Skin of body (tissue), 2 donors: Measurements from ENCODE around the gene PCDHGA3. TPM values are rescaled to one million over a fixed set of nuclear protein-coding genes. Genes with fewer than 3 reads are reported as not detected.
"Not testable (repeated sequence)": the region's sequence is repeated elsewhere in the genome, so short reads cannot be mapped to it uniquely, and the experiment has no call there.

Experiments
- DNase-seq: peaks from one replicate; lab custom pipeline; 2025; lab: John Stamatoyannopoulos, UW
- total RNA-seq: library from RNA; depleted of rRNA; stranded (reverse); fragments of >200 nt; gene quantifications from one replicate; pipeline ENCODE4 v1.2.3, GENCODE V29; 2014

The PCDHGA3 gene
- total RNA-seq, 1 donor from 2014 or later: 1.6 TPM

DNA sequence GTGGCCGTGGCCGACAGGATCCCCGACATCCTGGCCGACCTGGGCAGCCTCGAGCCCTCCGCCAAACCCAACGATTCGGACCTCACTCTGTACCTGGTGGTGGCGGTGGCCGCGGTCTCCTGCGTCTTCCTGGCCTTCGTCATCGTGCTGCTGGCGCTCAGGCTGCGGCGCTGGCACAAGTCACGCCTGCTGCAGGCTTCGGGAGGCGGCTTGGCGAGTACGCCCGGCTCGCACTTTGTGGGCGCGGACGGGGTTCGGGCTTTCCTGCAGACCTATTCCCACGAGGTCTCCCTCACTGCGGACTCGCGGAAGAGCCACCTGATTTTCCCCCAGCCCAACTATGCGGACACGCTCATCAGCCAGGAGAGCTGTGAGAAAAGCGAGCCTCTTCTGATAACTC lies 2.4 kb downstream of the PCDHGA3 start:
- not testable (repeated sequence) for DNase-seq

DNA sequence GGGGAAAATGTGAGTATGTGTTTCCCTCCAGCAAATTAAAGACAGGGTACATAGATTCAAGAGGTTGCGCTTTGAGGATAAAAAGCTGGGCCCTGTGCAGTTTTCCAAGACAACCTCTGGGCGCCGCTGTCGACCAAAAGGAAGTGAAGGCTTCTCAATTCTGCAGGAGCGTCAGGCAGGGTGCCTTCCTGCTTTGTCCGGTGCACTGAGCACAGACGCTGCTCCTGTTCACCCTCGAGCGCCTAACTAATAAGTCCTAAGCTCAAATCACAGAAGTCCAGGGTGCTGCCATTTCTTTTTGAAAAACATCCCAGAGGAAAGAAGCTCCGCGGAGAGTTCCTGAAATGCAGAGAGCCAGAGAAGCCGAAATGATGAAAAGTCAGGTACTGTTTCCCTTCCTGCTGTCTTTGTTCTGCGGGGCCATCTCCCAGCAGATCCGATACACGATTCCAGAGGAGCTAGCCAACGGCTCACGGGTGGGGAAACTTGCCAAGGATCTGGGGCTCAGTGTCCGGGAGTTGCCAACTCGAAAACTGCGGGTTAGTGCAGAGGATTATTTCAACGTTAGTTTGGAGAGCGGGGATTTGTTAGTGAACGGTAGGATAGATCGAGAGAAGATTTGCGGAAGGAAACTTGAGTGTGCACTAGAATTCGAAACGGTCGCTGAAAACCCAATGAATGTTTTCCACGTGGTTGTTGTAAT lies 6.4 kb downstream of the PCDHGA3 start, which contains the start of gene PCDHGB1:
Gene PCDHGB1 (plus strand): TSS at position 183 of the 703 bp plus-strand sequence. CDS start 162 bp downstream, at position 345.
- DNase-seq: no peak

DNA sequence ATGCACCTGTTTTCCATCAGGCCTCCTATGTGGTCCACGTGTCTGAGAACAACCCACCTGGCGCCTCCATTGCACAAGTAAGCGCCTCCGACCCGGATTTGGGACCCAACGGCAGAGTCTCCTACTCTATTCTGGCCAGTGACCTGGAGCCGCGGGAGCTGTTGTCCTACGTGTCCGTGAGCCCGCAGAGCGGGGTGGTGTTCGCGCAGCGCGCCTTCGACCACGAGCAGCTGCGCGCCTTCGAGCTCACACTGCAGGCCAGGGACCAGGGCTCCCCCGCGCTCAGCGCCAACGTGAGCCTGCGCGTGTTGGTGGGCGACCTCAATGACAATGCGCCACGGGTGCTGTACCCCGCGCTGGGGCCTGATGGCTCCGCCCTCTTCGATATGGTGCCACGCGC lies 8.0 kb downstream of the PCDHGA3 start:
- DNase-seq: no peak

- DNase-seq: no peak
Measured at GRCh38 chr5:141354900-141355469, 11.4 kb downstream of the PCDHGA3 start, which contains the start of gene PCDHGA4. Gene PCDHGA4, plus strand, starts transcription at chr5:141355021. Its CDS starts 87 bp downstream, at chr5:141355108.

DNA sequence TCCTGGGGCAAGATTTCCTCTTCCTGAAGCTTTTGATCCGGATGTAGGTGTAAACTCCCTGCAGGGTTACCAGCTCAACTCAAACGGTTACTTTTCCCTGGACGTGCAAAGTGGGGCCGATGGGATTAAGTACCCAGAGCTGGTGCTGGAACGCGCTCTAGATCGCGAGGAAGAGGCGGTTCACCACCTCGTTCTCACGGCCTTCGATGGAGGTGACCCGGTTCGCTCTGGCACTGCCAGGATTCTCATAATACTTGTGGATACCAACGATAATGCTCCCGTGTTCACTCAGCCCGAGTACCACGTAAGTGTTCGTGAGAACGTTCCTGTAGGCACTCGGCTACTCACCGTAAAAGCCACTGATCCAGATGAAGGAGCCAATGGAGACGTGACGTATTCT lies 12.0 kb downstream of the PCDHGA3 start:
- no peak for DNase-seq

- no peak for DNase-seq
Measured at GRCh38 chr5:141356133-141356532, 12.5 kb downstream of the PCDHGA3 start.

DNA sequence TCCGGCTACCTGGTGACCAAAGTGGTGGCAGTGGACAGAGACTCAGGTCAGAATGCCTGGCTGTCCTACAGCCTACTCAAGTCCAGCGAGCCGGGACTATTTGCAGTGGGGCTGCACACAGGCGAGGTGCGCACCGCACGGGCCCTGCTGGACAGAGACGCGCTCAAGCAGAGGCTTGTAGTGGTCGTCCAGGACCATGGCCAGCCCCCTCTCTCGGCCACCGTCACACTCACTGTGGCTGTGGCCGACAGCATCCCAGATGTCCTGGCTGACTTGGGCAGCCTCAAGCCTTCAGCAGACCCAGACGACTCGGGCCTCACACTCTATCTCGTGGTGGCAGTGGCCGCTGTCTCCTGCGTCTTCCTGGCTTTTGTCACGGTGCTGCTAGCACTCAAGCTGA lies 13.3 kb downstream of the PCDHGA3 start:
- DNase-seq: no peak

DNA sequence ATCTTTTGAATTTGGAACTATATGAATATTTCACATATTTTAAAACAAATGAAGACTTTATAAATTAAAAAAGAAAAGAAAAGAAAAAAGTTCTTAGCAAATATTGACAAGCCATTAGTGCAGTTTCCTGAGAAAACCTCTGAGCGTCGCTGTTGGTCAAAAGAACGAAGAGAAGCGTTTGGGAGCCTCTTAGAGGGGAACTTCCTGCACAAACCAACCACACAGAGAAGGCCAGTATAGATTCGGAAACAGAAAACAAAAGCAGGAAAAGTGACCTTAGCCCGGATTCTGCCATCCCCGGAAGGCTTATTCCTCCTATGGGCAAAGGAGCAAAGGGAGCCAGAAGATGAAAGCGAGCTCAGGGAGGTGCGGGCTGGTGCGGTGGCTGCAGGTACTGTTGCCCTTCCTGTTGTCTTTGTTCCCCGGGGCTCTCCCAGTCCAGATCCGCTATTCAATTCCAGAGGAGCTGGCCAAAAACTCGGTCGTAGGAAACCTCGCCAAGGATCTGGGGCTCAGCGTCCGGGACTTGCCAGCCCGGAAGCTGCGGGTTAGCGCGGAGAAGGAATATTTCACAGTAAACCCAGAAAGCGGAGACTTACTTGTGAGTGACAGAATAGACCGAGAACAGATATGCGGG lies 16.3 kb downstream of the PCDHGA3 start, which contains the start of gene PCDHGB2:
Gene PCDHGB2 (plus strand): TSS at position 205 of the 637 bp plus-strand sequence. CDS start 142 bp downstream, at position 347.
- no peak for DNase-seq

GRCh38 chr5:141360685-141361084 lies 17.1 kb downstream of the PCDHGA3 start:
- no peak for DNase-seq

DNA sequence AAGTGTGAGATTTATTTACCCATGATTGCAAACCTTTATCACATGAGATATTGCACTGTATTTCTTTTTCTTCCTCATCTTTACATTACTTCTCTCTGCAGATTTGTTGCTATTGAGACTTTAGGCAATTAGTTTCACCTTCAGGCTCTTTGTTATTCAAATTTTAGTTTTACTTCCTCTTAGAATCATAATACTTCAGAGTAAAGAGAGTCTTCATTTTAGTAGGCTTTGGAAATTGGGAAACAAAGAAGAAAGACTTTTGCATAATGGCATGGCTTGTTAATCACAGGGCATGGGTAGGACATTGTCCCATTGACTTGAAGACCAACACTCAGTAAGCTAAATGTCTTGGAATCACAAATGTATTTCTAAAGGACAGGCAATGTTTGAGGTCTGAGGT lies 19.1 kb downstream of the PCDHGA3 start:
- no peak for DNase-seq

DNA sequence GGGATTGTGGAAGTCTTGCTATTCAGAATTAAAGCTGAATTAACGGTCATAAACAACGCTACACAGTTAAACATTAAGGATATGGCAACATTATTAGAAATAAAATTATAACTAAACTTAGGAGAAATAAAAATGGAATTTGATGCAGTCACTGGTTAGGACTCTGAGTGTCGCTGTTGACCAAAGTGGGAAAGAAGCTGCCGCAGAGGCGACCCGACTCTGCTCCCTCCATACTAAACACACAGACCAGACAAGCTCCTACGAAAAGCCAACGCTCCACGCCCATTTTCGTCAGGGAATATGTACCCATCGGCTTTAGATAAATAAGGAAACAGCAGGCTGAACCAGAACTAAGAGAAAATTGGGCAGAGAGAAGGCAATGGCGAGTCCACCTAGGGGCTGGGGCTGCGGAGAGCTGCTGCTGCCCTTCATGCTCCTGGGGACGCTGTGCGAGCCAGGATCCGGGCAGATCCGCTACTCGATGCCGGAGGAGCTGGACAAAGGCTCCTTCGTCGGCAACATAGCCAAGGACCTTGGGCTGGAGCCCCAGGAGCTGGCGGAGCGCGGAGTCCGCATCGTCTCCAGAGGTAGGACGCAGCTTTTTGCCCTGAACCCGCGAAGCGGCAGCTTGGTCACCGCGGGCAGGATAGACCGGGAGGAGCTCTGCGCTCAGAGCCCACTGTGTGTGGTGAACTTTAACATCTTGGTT lies 20.5 kb downstream of the PCDHGA3 start, which contains the start of gene PCDHGA5:
Gene PCDHGA5 (plus strand): TSS at position 211 of the 709 bp plus-strand sequence. CDS start 169 bp downstream, at position 380.
- DNase-seq: no peak

- DNase-seq: no peak
Measured at GRCh38 chr5:141366016-141366896, 22.6 kb downstream of the PCDHGA3 start.

GRCh38 chr5:141369994-141370848 lies 26.6 kb downstream of the PCDHGA3 start, which contains the start of gene PCDHGB3:
Gene PCDHGB3, plus strand, starts transcription at chr5:141370242. Its CDS starts 153 bp downstream, at chr5:141370395.
- DNase-seq: no peak

- DNase-seq: no peak
Measured at GRCh38 chr5:141371572-141372475, 28.2 kb downstream of the PCDHGA3 start.

DNA sequence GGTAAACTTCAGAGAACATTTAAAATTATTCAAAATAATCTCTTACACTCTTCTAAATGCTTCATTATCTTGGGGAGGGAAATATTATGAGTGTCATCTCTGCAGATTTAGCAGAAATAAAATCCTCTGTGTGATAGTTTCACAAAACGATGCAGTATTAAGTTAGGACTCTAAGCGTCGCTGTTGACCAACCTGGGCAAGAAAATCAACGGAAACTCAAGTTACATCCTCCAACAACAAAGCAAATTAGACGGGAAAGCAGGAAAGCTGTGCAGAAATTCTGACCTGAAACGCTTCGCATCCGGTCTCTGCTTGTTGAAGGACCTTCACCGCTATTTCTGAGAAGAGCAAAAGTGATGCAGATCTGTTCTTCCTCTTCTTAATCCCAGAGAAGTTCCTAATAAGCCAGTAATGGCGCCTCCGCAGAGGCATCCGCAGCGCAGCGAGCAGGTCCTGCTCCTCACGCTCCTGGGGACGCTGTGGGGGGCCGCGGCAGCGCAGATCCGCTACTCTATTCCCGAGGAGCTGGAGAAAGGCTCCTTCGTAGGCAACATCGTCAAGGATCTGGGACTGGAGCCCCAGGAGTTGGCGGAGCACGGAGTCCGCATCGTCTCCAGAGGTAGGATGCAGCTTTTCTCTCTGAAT lies 30.2 kb downstream of the PCDHGA3 start, which contains the start of gene PCDHGA6:
Gene PCDHGA6 (plus strand): TSS at position 219 of the 645 bp plus-strand sequence. CDS start 193 bp downstream, at position 412.
- no peak for DNase-seq

GRCh38 chr5:141374627-141375026 lies 31.0 kb downstream of the PCDHGA3 start:
- DNase-seq: no peak

GRCh38 chr5:141375444-141376155 lies 32.0 kb downstream of the PCDHGA3 start:
- not testable (repeated sequence) for DNase-seq
